Measurements from ENCODE around the gene SPDYE2B.
"Not testable (repeated sequence)": the region's sequence is repeated elsewhere in the genome, so short reads cannot be mapped to it uniquely, and the experiment has no call there.

DNA sequence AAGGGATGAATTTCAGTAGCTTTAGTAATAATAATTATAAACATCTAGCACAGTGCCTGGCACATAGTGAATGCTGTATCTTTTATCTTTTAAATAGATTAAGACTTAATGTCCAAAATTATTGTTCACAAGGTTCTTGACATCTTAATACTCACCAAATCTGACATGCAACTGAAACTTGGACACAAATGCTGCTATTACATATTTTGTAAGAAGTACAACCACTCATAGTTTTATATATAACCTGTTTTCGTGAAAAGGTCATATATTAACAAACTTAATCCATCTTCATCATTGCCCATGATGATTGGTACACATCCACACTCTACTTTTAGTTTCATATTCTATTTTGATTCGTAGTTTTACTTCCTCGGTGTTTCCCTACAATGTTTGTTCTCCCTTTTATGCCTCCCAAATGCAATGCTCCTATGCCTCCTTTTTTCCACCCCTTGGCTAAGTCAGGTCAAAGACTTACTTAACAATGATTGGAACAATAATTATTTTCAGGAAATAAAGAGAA is 45.0 kb downstream of the SPDYE2B start:
- TF ChIP-seq POLR2AphosphoS5 (IDR thresholded peaks at IDR 0.05; ENCODE audit: control insufficient read depth, insufficient read depth, low read depth, low read length); CLOCK (CRISPR knock-in tag; IDR thresholded peaks at IDR 0.05; ENCODE audit: borderline replicate concordance); MEF2D (tag; conservative IDR thresholded peaks at IDR 0.05; ENCODE audit: low read depth); KDM5B (IDR thresholded peaks at IDR 0.05; ENCODE audit: insufficient replicate concordance, low read depth, low read length); TRIM24 (IDR thresholded peaks at IDR 0.05); SUPT5H (IDR thresholded peaks at IDR 0.05); EZH2 (IDR thresholded peaks at IDR 0.05; ENCODE audit: borderline replicate concordance, low read depth, low read length); ZC3H11A (IDR thresholded peaks at IDR 0.05; ENCODE audit: low read depth, low read length); E2F8 (IDR thresholded peaks at IDR 0.05; ENCODE audit: low read depth, partially characterized antibody); POLR2A (conservative IDR thresholded peaks at IDR 0.05); NFE2 (IDR thresholded peaks at IDR 0.05; ENCODE audit: low read depth); EGR1 (conservative IDR thresholded peaks at IDR 0.05): not testable (repeated sequence)
- TF ChIP-seq, protein P1, sequence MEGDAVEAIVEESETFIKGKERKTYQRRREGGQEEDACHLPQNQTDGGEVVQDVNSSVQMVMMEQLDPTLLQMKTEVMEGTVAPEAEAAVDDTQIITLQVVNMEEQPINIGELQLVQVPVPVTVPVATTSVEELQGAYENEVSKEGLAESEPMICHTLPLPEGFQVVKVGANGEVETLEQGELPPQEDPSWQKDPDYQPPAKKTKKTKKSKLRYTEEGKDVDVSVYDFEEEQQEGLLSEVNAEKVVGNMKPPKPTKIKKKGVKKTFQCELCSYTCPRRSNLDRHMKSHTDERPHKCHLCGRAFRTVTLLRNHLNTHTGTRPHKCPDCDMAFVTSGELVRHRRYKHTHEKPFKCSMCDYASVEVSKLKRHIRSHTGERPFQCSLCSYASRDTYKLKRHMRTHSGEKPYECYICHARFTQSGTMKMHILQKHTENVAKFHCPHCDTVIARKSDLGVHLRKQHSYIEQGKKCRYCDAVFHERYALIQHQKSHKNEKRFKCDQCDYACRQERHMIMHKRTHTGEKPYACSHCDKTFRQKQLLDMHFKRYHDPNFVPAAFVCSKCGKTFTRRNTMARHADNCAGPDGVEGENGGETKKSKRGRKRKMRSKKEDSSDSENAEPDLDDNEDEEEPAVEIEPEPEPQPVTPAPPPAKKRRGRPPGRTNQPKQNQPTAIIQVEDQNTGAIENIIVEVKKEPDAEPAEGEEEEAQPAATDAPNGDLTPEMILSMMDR (IDR thresholded peaks at IDR 0.05 in 2 of 3, conservative IDR thresholded peaks at IDR 0.05 in 1 of 3; ENCODE audit: insufficient read depth in 2 of 3, low read depth in 1 of 3, low read length in 3 of 3) = not testable (repeated sequence)
- TF ChIP-seq, protein P2, sequence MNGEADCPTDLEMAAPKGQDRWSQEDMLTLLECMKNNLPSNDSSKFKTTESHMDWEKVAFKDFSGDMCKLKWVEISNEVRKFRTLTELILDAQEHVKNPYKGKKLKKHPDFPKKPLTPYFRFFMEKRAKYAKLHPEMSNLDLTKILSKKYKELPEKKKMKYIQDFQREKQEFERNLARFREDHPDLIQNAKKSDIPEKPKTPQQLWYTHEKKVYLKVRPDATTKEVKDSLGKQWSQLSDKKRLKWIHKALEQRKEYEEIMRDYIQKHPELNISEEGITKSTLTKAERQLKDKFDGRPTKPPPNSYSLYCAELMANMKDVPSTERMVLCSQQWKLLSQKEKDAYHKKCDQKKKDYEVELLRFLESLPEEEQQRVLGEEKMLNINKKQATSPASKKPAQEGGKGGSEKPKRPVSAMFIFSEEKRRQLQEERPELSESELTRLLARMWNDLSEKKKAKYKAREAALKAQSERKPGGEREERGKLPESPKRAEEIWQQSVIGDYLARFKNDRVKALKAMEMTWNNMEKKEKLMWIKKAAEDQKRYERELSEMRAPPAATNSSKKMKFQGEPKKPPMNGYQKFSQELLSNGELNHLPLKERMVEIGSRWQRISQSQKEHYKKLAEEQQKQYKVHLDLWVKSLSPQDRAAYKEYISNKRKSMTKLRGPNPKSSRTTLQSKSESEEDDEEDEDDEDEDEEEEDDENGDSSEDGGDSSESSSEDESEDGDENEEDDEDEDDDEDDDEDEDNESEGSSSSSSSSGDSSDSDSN (IDR thresholded peaks at IDR 0.05; ENCODE audit: borderline replicate concordance in 1 of 2, low read depth in 2 of 2, low read length in 2 of 2) = not testable (repeated sequence)
